GM23248 (cell line): ENCODE measurements around the gene ZDHHC14. TPM values are rescaled to one million over a fixed set of nuclear protein-coding genes. Genes with fewer than 3 reads are reported as not detected.
"Not testable (repeated sequence)": the region's sequence is repeated elsewhere in the genome, so short reads cannot be mapped to it uniquely, and the experiment has no call there.

Source experiments
- DNase-seq: peaks from one replicate; pipeline ENCODE4 v3.0.0-alpha.2; 2015
- H2AFZ ChIP-seq: fragments of 200-600 bp; sonication (generic); 2 replicates; pipeline ENCODE4 v1.6.1; 2016; ENCODE audit warnings: antibody characterized with exemption
- H3F3A ChIP-seq: fragments of 200-600 bp; sonication (generic); 2 replicates; pipeline ENCODE4 v1.6.1; 2016; ENCODE audit warnings: mild to moderate bottlenecking, antibody characterized with exemption, mixed run types; ENCODE audit not compliant: insufficient read depth
- H3K27ac ChIP-seq: fragments of 200-600 bp; sonication (generic); 2 replicates; pipeline ENCODE4 v1.5.1; 2016; ENCODE audit warnings: mild to moderate bottlenecking
- H3K27me3 ChIP-seq: fragments of 200-600 bp; sonication (generic); replicated peaks from 2 replicates; pipeline ENCODE4 v1.6.1; 2016; ENCODE audit warnings: mild to moderate bottlenecking; ENCODE audit not compliant: insufficient read depth
- H3K36me3 ChIP-seq: fragments of 200-600 bp; sonication (generic); 2 replicates; pipeline ENCODE4 v1.6.1; 2016; ENCODE audit warnings: low read depth, mild to moderate bottlenecking
- H3K4me1 ChIP-seq: fragments of 200-600 bp; sonication (generic); 2 replicates; pipeline ENCODE4 v1.6.1; 2016; ENCODE audit warnings: mild to moderate bottlenecking; ENCODE audit not compliant: insufficient read depth
- H3K4me2 ChIP-seq: fragments of 200-600 bp; sonication (generic); one replicate; pipeline ENCODE4 v1.6.1; 2016; ENCODE audit warnings: mild to moderate bottlenecking; ENCODE audit not compliant: unreplicated experiment
- H3K4me3 ChIP-seq: fragments of 200-600 bp; sonication (generic); 2 replicates; pipeline ENCODE4 v1.5.1; 2016; ENCODE audit warnings: mild to moderate bottlenecking
- H3K79me2 ChIP-seq: fragments of 200-600 bp; sonication (generic); 2 replicates; pipeline ENCODE4 v1.6.1; 2016; ENCODE audit warnings: mild to moderate bottlenecking; ENCODE audit not compliant: insufficient read depth
- H3K9ac ChIP-seq: fragments of 200-600 bp; sonication (generic); 2 replicates; pipeline ENCODE4 v1.6.1; 2016; ENCODE audit warnings: mild to moderate bottlenecking
- H3K9me2 ChIP-seq: fragments of 200-600 bp; sonication (generic); 2 replicates; pipeline ENCODE4 v1.6.1; 2016; ENCODE audit warnings: mixed run types, mild to moderate bottlenecking, moderate library complexity; ENCODE audit not compliant: insufficient read depth
- H3K9me3 ChIP-seq: fragments of 200-600 bp; sonication (generic); one replicate; pipeline ENCODE4 v1.6.1; 2017; ENCODE audit warnings: low read depth
- H4K20me1 ChIP-seq: fragments of 200-600 bp; sonication (generic); 2 replicates; pipeline ENCODE4 v1.6.0; 2016; ENCODE audit not compliant: insufficient read depth
- EZH2 ChIP-seq: fragments of 200-600 bp; sonication (generic); IDR thresholded peaks from 2 replicates; pipeline ENCODE4 v1.6.1; 2018; ENCODE audit warnings: antibody characterized with exemption, mild to moderate bottlenecking; ENCODE audit not compliant: insufficient read depth, poor library complexity, severe bottlenecking
- EZH2phosphoT487 ChIP-seq: fragments of 200-600 bp; sonication (generic); IDR thresholded peaks from 2 replicates; pipeline ENCODE4 v1.6.1; 2018; ENCODE audit warnings: antibody characterized with exemption, moderate library complexity, mild to moderate bottlenecking, low read depth; ENCODE audit not compliant: insufficient read depth
- WGBS, 2 experiments: methylation state at CpG; one replicate each; pipeline ENCODE4 v1.1.6; 2015 to 2017; ENCODE audit warnings: low lambda C conversion rate in 2 of 2, low coverage in 1 of 2; ENCODE audit errors: missing lambda C conversion rate in 2 of 2; 5-methylcytosine and 5-hydroxymethylcytosine counted together
- in situ Hi-C: fragments of 300-500 bp; cut with MboI; formaldehyde crosslinking; loops from 2 replicates; pipeline ENCODE4 v1.15.0; 2020
- polyA plus RNA-seq: library from polyadenylated mRNA; unstranded; fragments of >200 nt; fragmentation: Nextera tagmentation; extraction: Ambion mirVana; gene quantifications from 2 replicates; pipeline ENCODE4 v1.2.1, GENCODE V29; 2016
- total RNA-seq: library from RNA; depleted of rRNA; stranded (reverse); fragments of >200 nt; shearing (Covaris generic); gene quantifications from 2 replicates; pipeline ENCODE4 v1.2.3, GENCODE V29; 2014

Gene ZDHHC14
- total and polyA plus RNA-seq, 2 experiments from 2014 or later: 1.4 to 4.5 TPM

DNA sequence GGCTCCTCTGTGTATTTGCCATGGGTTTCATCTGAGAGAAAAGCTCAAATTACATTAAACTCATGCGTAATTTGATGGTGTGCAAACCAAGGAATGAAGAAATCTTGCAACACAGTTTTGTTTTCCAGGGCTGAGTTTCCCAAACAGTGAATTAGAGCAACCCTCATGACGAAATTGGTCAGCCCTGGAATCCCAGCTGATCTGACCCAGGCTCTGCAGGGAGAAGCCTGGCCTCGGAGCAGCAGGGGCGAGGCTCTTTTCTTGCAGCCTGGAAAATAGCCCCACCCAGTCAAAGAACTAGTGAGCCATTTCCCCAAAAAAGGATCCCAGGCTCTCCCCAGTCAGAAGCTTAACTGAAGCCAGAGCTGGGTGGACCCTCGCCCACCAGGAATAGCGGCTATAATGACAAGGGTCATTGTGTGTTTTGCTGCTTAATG, 334.8 kb downstream of the ZDHHC14 start:
- Histone ChIP-seq H3K9ac (peak overlapping the region; percentile 84), H3F3A (peaks cover 12% of the 10 kb centered on the region), H3K4me3 (peak overlapping the region; percentile 34), H2AFZ (no peak overlapping the region), H3K36me3 (no peaks in the 10 kb centered on the region), H3K4me2 (peak overlapping the region; percentile 62), H3K9me3 (no peaks in the 10 kb centered on the region), H3K9me2 (no peaks in the 10 kb centered on the region), H3K27ac (peak overlapping the region; percentile 98), H3K4me1 (peaks cover 33% of the 10 kb centered on the region), H4K20me1 (no peaks in the 10 kb centered on the region), H3K79me2 (no peaks in the 10 kb centered on the region), H3K27me3 (no peaks in the 10 kb centered on the region)
- WGBS, 2 experiments: 1 to 3% methylated on average over 6 of the region's 6 CpGs
- DNase-seq: peak; percentile 98
- in situ Hi-C loops: no loop called here
- TF ChIP-seq EZH2phosphoT487 (no peak), EZH2 (no peak)

DNA sequence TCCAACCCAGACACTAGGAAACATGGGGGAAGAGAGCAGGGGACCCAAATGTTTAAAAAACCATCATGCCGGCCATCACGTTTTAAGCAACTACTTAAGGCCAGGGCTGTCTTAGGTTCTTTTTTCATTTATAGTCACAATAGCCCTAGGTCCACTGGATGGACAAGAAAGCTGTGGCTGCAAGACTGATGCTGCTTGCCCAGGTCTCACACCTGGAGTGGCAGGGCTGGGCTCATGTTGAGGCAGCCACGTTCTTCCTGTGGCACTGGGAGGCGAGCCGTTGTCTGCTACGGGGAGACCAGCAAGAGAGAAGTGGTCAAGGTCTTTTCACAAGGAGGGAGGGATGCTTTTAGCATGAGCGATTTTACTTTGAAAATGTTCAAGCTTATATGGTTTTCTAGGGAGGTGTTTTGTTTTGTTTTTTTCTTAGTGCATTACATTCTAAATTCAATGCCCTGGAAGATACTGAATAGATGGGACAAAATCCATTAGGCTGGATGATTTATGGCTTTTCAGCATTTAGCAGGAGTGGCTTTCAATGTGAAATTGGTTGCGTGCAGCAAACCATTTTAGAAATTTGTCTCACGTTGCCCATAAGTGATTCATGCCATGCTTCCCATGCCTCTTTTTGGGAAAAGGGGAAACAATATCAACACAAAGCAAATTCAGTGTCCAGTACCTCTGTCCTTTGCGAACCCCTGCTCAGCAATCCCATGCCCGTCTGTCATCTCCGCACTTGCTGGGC, 335.4 kb downstream of the ZDHHC14 start:
- no peaks in the 10 kb centered on the region for H3K27me3 ChIP-seq
- no peaks in the 10 kb centered on the region for H3K79me2 ChIP-seq
- WGBS, 2 experiments: 53 to 56% methylated on average over 12 of the region's 12 CpGs
- no peaks in the 10 kb centered on the region for H3K36me3 ChIP-seq
- H4K20me1 ChIP-seq: no peaks in the 10 kb centered on the region
- H3K4me3 ChIP-seq: peak overlapping the region; percentile 34
- no peaks in the 10 kb centered on the region for H3K9me2 ChIP-seq
- peaks cover 33% of the 10 kb centered on the region for H3K4me1 ChIP-seq
- in situ Hi-C loops: no loop called here
- H2AFZ ChIP-seq: no peak overlapping the region
- peak overlapping the region; percentile 73 for H3K9ac ChIP-seq
- H3K4me2 ChIP-seq: peak overlapping the region; percentile 62
- DNase-seq: peak; percentile 18
- peaks cover 12% of the 10 kb centered on the region for H3F3A ChIP-seq
- peak overlapping the region; percentile 98 for H3K27ac ChIP-seq
- H3K9me3 ChIP-seq: no peaks in the 10 kb centered on the region
- TF ChIP-seq EZH2 (no peak), EZH2phosphoT487 (no peak)

DNA sequence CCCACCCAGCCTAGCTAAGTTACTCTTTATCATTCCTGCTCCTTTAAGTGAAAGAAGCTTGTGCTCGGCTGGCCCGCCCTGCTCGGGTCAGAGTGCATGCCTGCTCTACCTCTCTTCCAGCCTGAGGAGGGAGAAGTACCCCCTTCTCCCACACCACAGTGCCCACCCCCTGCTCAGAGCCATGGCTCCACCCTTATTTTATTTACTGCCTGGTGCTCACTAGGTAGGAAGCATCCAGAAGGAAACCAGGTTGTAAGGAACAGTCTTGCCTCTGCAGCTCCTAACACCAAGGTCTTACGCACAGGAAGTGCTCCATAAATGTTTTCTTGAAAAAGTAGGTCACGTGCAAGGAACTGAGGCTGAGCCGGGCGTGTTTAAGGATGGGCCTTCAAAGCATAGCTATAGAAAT, 336.4 kb downstream of the ZDHHC14 start:
- Histone ChIP-seq H3F3A (peaks cover 12% of the 10 kb centered on the region), H3K4me2 (no peak overlapping the region), H3K36me3 (no peaks in the 10 kb centered on the region), H3K4me1 (peaks cover 33% of the 10 kb centered on the region), H3K27me3 (no peaks in the 10 kb centered on the region), H3K27ac (no peak overlapping the region), H4K20me1 (no peaks in the 10 kb centered on the region), H2AFZ (no peak overlapping the region), H3K9me2 (no peaks in the 10 kb centered on the region), H3K9ac (no peak overlapping the region), H3K79me2 (no peaks in the 10 kb centered on the region), H3K9me3 (no peaks in the 10 kb centered on the region), H3K4me3 (no peak overlapping the region)
- TF ChIP-seq EZH2phosphoT487 (no peak), EZH2 (no peak)
- 78 to 79% methylated on average over 7 of the region's 7 CpGs for WGBS, 2 experiments
- DNase-seq: no peak
- in situ Hi-C loops: no loop called here

DNA sequence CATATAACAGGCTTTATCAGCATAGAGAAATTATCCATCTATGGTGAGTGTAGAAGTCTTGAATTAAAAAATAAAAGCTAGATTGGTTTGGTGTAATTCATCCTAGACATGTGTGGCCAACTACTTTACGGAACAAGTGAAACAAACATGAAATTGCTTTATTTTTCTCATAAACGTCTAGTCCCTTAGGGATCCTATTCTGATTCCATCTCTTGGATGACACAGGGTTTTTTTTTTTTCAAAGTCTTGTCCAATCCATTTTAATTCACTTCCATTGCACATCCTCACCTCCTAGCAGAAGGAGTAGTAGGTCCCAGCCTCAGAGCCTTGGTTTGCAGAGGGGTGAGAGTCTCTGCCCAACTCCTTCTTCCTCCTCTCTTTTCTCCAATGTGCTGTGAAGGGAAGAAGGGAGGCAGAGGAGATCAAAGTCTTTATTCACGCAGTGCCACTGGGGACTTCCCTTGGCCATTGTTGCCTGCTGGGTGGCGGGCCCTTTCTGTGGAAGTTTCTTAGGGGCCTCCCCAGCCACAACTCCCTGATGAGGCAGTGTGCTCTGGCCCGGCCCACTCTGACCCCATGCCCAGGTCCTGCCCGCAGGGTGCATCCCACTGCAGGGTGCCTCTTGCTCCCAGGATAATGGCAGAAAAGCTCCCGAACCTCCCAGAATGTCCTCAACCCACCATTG, 337.7 kb downstream of the ZDHHC14 start:
- no peaks in the 10 kb centered on the region for H3K9me2 ChIP-seq
- H3K27me3 ChIP-seq: no peaks in the 10 kb centered on the region
- 66 to 71% methylated on average over 6 to 7 of the region's 7 CpGs for WGBS, 2 experiments
- no peak overlapping the region for H3K9ac ChIP-seq
- TF ChIP-seq EZH2phosphoT487 (no peak), EZH2 (no peak)
- H3K36me3 ChIP-seq: no peaks in the 10 kb centered on the region
- H2AFZ ChIP-seq: no peak overlapping the region
- in situ Hi-C loops: no loop called here
- H3K4me3 ChIP-seq: no peak overlapping the region
- H3K79me2 ChIP-seq: no peaks in the 10 kb centered on the region
- no peak overlapping the region for H3K4me2 ChIP-seq
- no peaks in the 10 kb centered on the region for H3K9me3 ChIP-seq
- H4K20me1 ChIP-seq: no peaks in the 10 kb centered on the region
- no peak overlapping the region for H3K27ac ChIP-seq
- DNase-seq: no peak
- H3K4me1 ChIP-seq: peaks cover 30% of the 10 kb centered on the region
- H3F3A ChIP-seq: peaks cover 12% of the 10 kb centered on the region

DNA sequence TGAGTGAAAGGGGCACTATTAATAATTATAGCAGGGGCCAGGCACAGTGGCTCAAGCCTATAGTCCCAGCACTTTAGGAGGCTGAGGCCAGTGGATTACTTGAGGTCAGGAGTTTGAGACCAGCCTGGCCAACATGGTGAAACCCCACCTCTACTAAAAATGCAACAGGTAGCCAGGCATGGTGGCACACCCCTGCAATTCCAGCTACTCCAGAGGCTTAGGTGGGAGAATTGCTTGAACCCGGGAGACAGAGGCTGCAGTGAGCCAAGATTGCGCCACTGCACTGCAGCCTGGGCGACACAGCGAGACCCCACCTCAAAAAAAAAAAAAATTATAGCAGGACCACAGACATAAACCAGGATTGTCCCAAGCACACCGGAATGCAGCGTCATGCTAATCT, 340.0 kb downstream of the ZDHHC14 start:
- 86 to 100% methylated on average over 5 to 6 of the region's 6 CpGs for WGBS, 2 experiments
- H3K9me2 ChIP-seq, in situ Hi-C loops: not testable (repeated sequence)

More for the DNA sequence above, 340.0 kb downstream of the ZDHHC14 start:
- not testable (repeated sequence) for H3K36me3 ChIP-seq, H4K20me1 ChIP-seq, DNase-seq, H3K9ac ChIP-seq, H3K79me2 ChIP-seq, H2AFZ ChIP-seq, H3K27me3 ChIP-seq, H3K4me1 ChIP-seq, H3K27ac ChIP-seq, H3K4me2 ChIP-seq, H3K4me3 ChIP-seq, H3K9me3 ChIP-seq, H3F3A ChIP-seq
